ENCODE data around the gene DCAF6. TPM values are rescaled to one million over a fixed set of nuclear protein-coding genes. Genes with fewer than 3 reads are reported as not detected.

Gene DCAF6
- total RNA-seq, 2 experiments from 2014 or later, result 23.2 to 30.6 TPM

DNA sequence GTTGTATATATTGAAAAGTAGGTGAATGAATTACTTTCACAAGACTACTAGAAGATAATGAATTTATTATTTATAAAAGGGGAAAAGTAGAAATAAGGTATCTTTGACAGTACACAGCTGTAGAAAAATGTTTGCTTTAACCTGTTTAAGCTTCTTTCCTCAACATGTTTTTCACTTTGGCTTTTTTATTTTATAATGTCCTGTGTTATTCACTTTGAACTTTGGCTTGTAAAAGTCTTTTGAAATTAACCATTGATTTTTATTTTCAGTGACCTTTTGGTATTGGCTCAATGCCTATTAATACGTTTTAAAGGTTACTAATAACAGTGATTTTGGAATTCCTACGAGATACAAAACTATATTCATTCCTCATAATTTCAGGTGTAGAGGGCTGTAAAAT, 58.1 kb downstream of the DCAF6 start:
- CTCF ChIA-PET (ENCODE audit: unreplicated experiment), result no interaction called here
- H4K20me1 ChIP-seq (ENCODE audit: insufficient read depth, low read length), result no peaks in the 10 kb centered on the region
- no peak overlapping the region for H3K4me3 ChIP-seq (ENCODE audit: low read depth, low read length, poor library complexity, severe bottlenecking)
- no peaks in the 10 kb centered on the region for H3K9me2 ChIP-seq (ENCODE audit: insufficient read depth, low read length)
- POLR2A ChIA-PET, result interaction anchor here (0.6 kb wide), 1 partner anchor 446 kb away, joined by 3 read pairs; no protein-coding TSS in a partner anchor
- H3K36me3 ChIP-seq (ENCODE audit: insufficient read depth, low read length), result peaks cover 24% of the 10 kb centered on the region; the same call in 1 of the 2 replicates
- intact Hi-C loops (cut with micrococcal nuclease; ENCODE audit: unreplicated experiment), result no loop called here
- no peaks in the 10 kb centered on the region for H3K9me3 ChIP-seq (ENCODE audit: low read length)
- no TSS peak for BruUV-seq (replicated peaks)
- H3K4me1 ChIP-seq (ENCODE audit: insufficient read depth, low read length, poor library complexity, severe bottlenecking), result no peaks in the 10 kb centered on the region
- no peak for TF ChIP-seq EZH2phosphoT487 (IDR thresholded peaks at IDR 0.05; ENCODE audit: borderline replicate concordance, low read depth, low read length)
- TF ChIP-seq, protein P1, sequence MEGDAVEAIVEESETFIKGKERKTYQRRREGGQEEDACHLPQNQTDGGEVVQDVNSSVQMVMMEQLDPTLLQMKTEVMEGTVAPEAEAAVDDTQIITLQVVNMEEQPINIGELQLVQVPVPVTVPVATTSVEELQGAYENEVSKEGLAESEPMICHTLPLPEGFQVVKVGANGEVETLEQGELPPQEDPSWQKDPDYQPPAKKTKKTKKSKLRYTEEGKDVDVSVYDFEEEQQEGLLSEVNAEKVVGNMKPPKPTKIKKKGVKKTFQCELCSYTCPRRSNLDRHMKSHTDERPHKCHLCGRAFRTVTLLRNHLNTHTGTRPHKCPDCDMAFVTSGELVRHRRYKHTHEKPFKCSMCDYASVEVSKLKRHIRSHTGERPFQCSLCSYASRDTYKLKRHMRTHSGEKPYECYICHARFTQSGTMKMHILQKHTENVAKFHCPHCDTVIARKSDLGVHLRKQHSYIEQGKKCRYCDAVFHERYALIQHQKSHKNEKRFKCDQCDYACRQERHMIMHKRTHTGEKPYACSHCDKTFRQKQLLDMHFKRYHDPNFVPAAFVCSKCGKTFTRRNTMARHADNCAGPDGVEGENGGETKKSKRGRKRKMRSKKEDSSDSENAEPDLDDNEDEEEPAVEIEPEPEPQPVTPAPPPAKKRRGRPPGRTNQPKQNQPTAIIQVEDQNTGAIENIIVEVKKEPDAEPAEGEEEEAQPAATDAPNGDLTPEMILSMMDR (conservative IDR thresholded peaks at IDR 0.05; ENCODE audit: low read length), result no peak
- DNase-seq (ENCODE audit: low spot score), result no peak
- H3K79me2 ChIP-seq (ENCODE audit: insufficient read depth, low read depth, low read length), result no peaks in the 10 kb centered on the region
- H3K27ac ChIP-seq (ENCODE audit: low read depth, low read length, poor library complexity, severe bottlenecking), result no peak overlapping the region
- H3K4me2 ChIP-seq (ENCODE audit: low read length), result no peak overlapping the region
- H2AFZ ChIP-seq (ENCODE audit: low read length), result no peak overlapping the region

DNA sequence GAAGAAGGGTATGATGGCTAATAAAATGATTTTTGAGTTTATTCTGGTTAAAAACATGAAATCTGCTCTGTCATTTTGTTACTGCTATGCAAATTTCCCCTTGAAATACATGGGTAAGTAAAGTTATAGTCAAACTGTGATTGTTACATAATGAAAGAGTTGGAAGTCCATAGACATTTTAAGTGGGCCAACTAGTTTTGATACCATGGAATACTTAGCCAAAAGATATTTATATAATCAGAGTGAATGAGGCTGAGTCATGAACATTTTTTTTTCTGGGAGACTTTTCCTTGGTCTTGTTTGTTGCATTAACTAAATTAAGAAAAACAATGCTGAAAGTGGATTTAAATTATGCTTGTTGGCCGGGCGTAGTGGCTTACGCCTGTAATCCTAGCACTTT, 58.6 kb downstream of the DCAF6 start:
- CTCF ChIA-PET (ENCODE audit: unreplicated experiment), result no interaction called here
- TF ChIP-seq, protein P1 (conservative IDR thresholded peaks at IDR 0.05; ENCODE audit: low read length), result no peak
- no peak for TF ChIP-seq EZH2phosphoT487 (IDR thresholded peaks at IDR 0.05; ENCODE audit: borderline replicate concordance, low read depth, low read length)
- H4K20me1 ChIP-seq (ENCODE audit: insufficient read depth, low read length), result no peaks in the 10 kb centered on the region
- no TSS peak for BruUV-seq (replicated peaks)
- DNase-seq (ENCODE audit: low spot score), result no peak
- no peaks in the 10 kb centered on the region for H3K4me1 ChIP-seq (ENCODE audit: insufficient read depth, low read length, poor library complexity, severe bottlenecking)
- no peak overlapping the region for H2AFZ ChIP-seq (ENCODE audit: low read length)
- intact Hi-C loops (cut with micrococcal nuclease; ENCODE audit: unreplicated experiment), result no loop called here
- H3K9me3 ChIP-seq (ENCODE audit: low read length), result no peaks in the 10 kb centered on the region
- H3K9me2 ChIP-seq (ENCODE audit: insufficient read depth, low read length), result no peaks in the 10 kb centered on the region
- H3K4me3 ChIP-seq (ENCODE audit: low read depth, low read length, poor library complexity, severe bottlenecking), result no peak overlapping the region
- H3K79me2 ChIP-seq (ENCODE audit: insufficient read depth, low read depth, low read length), result no peaks in the 10 kb centered on the region
- no peak overlapping the region for H3K4me2 ChIP-seq (ENCODE audit: low read length)
- no peak overlapping the region for H3K27ac ChIP-seq (ENCODE audit: low read depth, low read length, poor library complexity, severe bottlenecking)
- POLR2A ChIA-PET, result interaction anchor here (0.7 kb wide), 1 partner anchor 133 kb away, joined by 3 read pairs; no protein-coding TSS in a partner anchor
- H3K36me3 ChIP-seq (ENCODE audit: insufficient read depth, low read length), result peaks cover 24% of the 10 kb centered on the region; the same call in 1 of the 2 replicates

DNA sequence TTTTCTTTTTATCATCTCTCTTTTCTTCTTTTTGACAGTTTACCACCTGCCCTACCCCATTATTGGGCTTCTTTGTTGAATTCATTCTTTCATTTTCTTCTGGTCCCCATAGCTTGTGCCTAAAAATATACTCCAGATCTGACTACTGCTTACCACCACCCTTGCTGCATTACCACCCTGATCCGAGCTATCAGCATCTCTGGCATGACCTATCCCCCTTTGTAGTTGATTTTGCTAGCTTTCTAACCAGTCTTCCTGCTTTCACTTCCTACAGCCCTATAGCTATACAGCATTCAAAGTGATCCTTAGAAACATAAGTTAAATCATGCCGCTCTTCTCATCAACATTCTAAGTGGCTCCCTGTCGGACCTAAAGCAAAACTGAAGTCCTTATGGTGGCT, 59.8 kb downstream of the DCAF6 start:
- Histone ChIP-seq H3K4me1 (ENCODE audit: insufficient read depth, low read length, poor library complexity, severe bottlenecking) (no peaks in the 10 kb centered on the region), H3K9me2 (ENCODE audit: insufficient read depth, low read length) (no peaks in the 10 kb centered on the region), H4K20me1 (ENCODE audit: insufficient read depth, low read length) (no peaks in the 10 kb centered on the region), H3K9me3 (ENCODE audit: low read length) (no peaks in the 10 kb centered on the region), H2AFZ (ENCODE audit: low read length) (no peak overlapping the region), H3K27ac (ENCODE audit: low read depth, low read length, poor library complexity, severe bottlenecking) (no peak overlapping the region), H3K36me3 (ENCODE audit: insufficient read depth, low read length) (peaks cover 24% of the 10 kb centered on the region; the same call in 1 of the 2 replicates), H3K4me2 (ENCODE audit: low read length) (no peak overlapping the region), H3K4me3 (ENCODE audit: low read depth, low read length, poor library complexity, severe bottlenecking) (no peak overlapping the region), H3K79me2 (ENCODE audit: insufficient read depth, low read depth, low read length) (no peaks in the 10 kb centered on the region)
- POLR2A ChIA-PET, result no interaction called here
- CTCF ChIA-PET (ENCODE audit: unreplicated experiment), result no interaction called here
- TF ChIP-seq, protein P1 (conservative IDR thresholded peaks at IDR 0.05; ENCODE audit: low read length), result no peak
- TF ChIP-seq EZH2phosphoT487 (IDR thresholded peaks at IDR 0.05; ENCODE audit: borderline replicate concordance, low read depth, low read length), result no peak
- peak; percentile 7 for DNase-seq (ENCODE audit: low spot score)
- no TSS peak for BruUV-seq (replicated peaks)
- intact Hi-C loops (cut with micrococcal nuclease; ENCODE audit: unreplicated experiment), result no loop called here
